B cell (primary cell): Measurements from ENCODE around the gene RASA1. TPM values are rescaled to one million over a fixed set of nuclear protein-coding genes. Genes with fewer than 3 reads are reported as not detected.

Experiments used
- ATAC-seq: fragments of 200-7000 bp; cut with Tn5 transposase; one replicate; pipeline ENCODE4 v1.10.0; 2021; ENCODE audit warnings: low read depth, mild to moderate bottlenecking, moderate number of reproducible peaks, moderate library complexity
- CTCF ChIA-PET: fragments of 350-600 bp; sonication (Branson Sonifier 250); formaldehyde crosslinking; loops from one replicate; lab custom pipeline; 2021; ENCODE audit warnings: antibody characterized with exemption, inconsistent platforms; lab: Charles Lee
- POLR2A ChIA-PET: fragments of 350-600 bp; sonication (Branson Sonifier 250); formaldehyde crosslinking; loops from one replicate; lab custom pipeline; 2021; ENCODE audit warnings: antibody characterized with exemption; lab: Charles Lee
- DNase-seq: peaks from one replicate; pipeline ENCODE4 v3.0.0; 2013
- H2AFZ ChIP-seq: 2 replicates; pipeline ENCODE4 v1.6.1; 2012; ENCODE audit warnings: mild to moderate bottlenecking, low read depth, low read length; ENCODE audit not compliant: insufficient read depth, poor library complexity, severe bottlenecking
- H3K27ac ChIP-seq, 2 donors: 1 replicate in 1 of 2; 2 replicates in 1 of 2; pipeline ENCODE4 v1.5.1; 2012 to 2013; ENCODE audit warnings: low read length in 2 of 2, mild to moderate bottlenecking in 2 of 2, moderate library complexity in 1 of 2
- H3K27me3 ChIP-seq, 4 experiments: fragments of 200-600 bp in 1 of 4; sonication (generic) in 1 of 4; replicated peaks in 1 of 4; 1 replicate in 2 of 4; 2 replicates in 2 of 4; pipeline versions ENCODE4 v1.6.1 to v1.7.0; 2013 to 2016; ENCODE audit warnings: low read length in 3 of 4, mild to moderate bottlenecking in 2 of 4, mixed read lengths in 1 of 4, moderate library complexity in 1 of 4; ENCODE audit not compliant: insufficient read depth in 4 of 4, control insufficient read depth in 3 of 4; ENCODE audit errors: control extremely low read depth in 1 of 4
- H3K36me3 ChIP-seq, 2 experiments: replicated peaks in 1 of 2; 1 replicate in 1 of 2; 2 replicates in 1 of 2; pipeline versions ENCODE4 v1.6.1 to v1.7.1; 2013; ENCODE audit warnings: low read length in 1 of 2; ENCODE audit not compliant: insufficient read depth in 2 of 2, control insufficient read depth in 1 of 2; ENCODE audit errors: control extremely low read depth in 1 of 2, extremely low read depth in 1 of 2
- H3K4me1 ChIP-seq, 2 donors: fragments of 200-600 bp in 1 of 2; sonication (generic) in 1 of 2; 1 replicate in 1 of 2; 2 replicates in 1 of 2; pipeline versions ENCODE4 v1.5.1 to v1.6.1; 2013 to 2017; ENCODE audit warnings: low read length in 2 of 2; ENCODE audit not compliant: control insufficient read depth in 2 of 2, insufficient read depth in 2 of 2
- H3K4me2 ChIP-seq: replicated peaks from 2 replicates; pipeline ENCODE3; 2012; ENCODE audit warnings: mild to moderate bottlenecking, low read depth, low read length; ENCODE audit not compliant: poor library complexity, severe bottlenecking
- H3K4me3 ChIP-seq, 5 experiments: fragments of 200-600 bp in 1 of 5; sonication (generic) in 1 of 5; 1 replicate in 3 of 5; 2 replicates in 2 of 5; pipeline versions ENCODE4 v1.5.1 to v1.7.0; 2011 to 2016; ENCODE audit warnings: low read length in 4 of 5, mild to moderate bottlenecking in 4 of 5, low read depth in 2 of 5, control low read depth in 1 of 5, moderate library complexity in 1 of 5; ENCODE audit not compliant: insufficient read depth in 1 of 5; ENCODE audit errors: control extremely low read depth in 1 of 5, extremely low read depth in 1 of 5
- H3K79me2 ChIP-seq: fragments of 200-600 bp; sonication (generic); one replicate; pipeline ENCODE4 v1.6.0; 2016; ENCODE audit warnings: low read length; ENCODE audit not compliant: control insufficient read depth, insufficient read depth
- H3K9ac ChIP-seq: fragments of 200-600 bp; sonication (generic); 2 replicates; pipeline ENCODE4 v1.6.1; 2017; ENCODE audit warnings: mild to moderate bottlenecking, low read length, moderate library complexity
- H3K9me3 ChIP-seq, 3 donors: one replicate each; pipeline versions ENCODE4 v1.6.1 to v1.7.1; 2013; ENCODE audit warnings: low read length in 2 of 3; ENCODE audit not compliant: control insufficient read depth in 2 of 3, insufficient read depth in 1 of 3; ENCODE audit errors: control extremely low read depth in 1 of 3
- H4K20me1 ChIP-seq: 2 replicates; pipeline ENCODE4 v1.6.0; 2012; ENCODE audit warnings: mild to moderate bottlenecking, low read length; ENCODE audit not compliant: insufficient read depth, control insufficient read depth, poor library complexity, severe bottlenecking
- H3K27ac Mint-ChIP-seq: one replicate; pipeline ENCODE4 v1.8.0; 2021; ENCODE audit warnings: mixed read lengths
- H3K27me3 Mint-ChIP-seq: one replicate; pipeline ENCODE4 v1.8.0; 2021; ENCODE audit warnings: mixed read lengths
- H3K4me1 Mint-ChIP-seq: one replicate; pipeline ENCODE4 v1.8.0; 2021; ENCODE audit warnings: mixed read lengths
- H3K4me3 Mint-ChIP-seq: one replicate; pipeline ENCODE4 v1.8.0; 2021; ENCODE audit warnings: mixed read lengths
- H3K9me3 Mint-ChIP-seq: one replicate; pipeline ENCODE4 v1.8.0; 2022; ENCODE audit warnings: mixed read lengths; ENCODE audit not compliant: insufficient read depth
- CTCF ChIP-seq: fragments of 200-600 bp; IDR thresholded peaks from one replicate; pipeline ENCODE4 v1.8.0; 2022; ENCODE audit warnings: antibody characterized with exemption, mild to moderate bottlenecking
- EZH2 ChIP-seq: IDR thresholded peaks from 2 replicates; pipeline ENCODE4 v1.6.1; 2012; ENCODE audit warnings: borderline replicate concordance, low read depth, mild to moderate bottlenecking, moderate library complexity, low read length; ENCODE audit not compliant: insufficient read depth, poor library complexity, severe bottlenecking
- WGBS: methylation state at CpG from one replicate; pipeline ENCODE4 v1.1.5; 2013; ENCODE audit warnings: missing lambda C conversion rate; ENCODE audit not compliant: insufficient coverage; 5-methylcytosine and 5-hydroxymethylcytosine counted together
- intact Hi-C: fragments of 100-400 bp; cut with micrococcal nuclease; formaldehyde crosslinking; loops from one replicate; pipeline ENCODE4 v1.10.0; 2022
- polyA plus RNA-seq: library from polyadenylated mRNA; depleted of rRNA; stranded (reverse); fragments of >200 nt; gene quantifications from 2 replicates; pipeline ENCODE4 v1.2.3, GENCODE V29; 2012
- total RNA-seq, 2 donors: library from RNA; stranded (reverse); fragments of 120-200 nt in 1 of 2; gene quantifications; 1 replicate in 1 of 2; 2 replicates in 1 of 2; pipeline versions ENCODE4 v1.2.3 to v1.2.4, GENCODE V29; 2013 to 2022

The RASA1 gene
- total and polyA plus RNA-seq, 2 donors (not counting 1 experiment from before 2014, with no cell fraction given): 18.9 to 32.2 TPM

- POLR2A ChIA-PET: no interaction called here
- H3K27ac ChIP-seq: no peak overlapping the region
- Mint-ChIP-seq H3K27me3 (no peaks in the 10 kb centered on the region), H3K4me3 (no peak overlapping the region), H3K9me3 (no peaks in the 10 kb centered on the region), H3K27ac (no peak overlapping the region), H3K4me1 (peaks cover 3% of the 10 kb centered on the region)
- CTCF ChIA-PET: no interaction called here
- H3K79me2 ChIP-seq: no peaks in the 10 kb centered on the region
- H3K9ac ChIP-seq: no peak overlapping the region
- no peaks in the 10 kb centered on the region for H3K4me1 ChIP-seq
- DNase-seq: no peak
- H3K4me2 ChIP-seq: no peak overlapping the region
- no peaks in the 10 kb centered on the region for H3K9me3 ChIP-seq
- H3K27me3 ChIP-seq: no peaks in the 10 kb centered on the region
- WGBS: 100% methylated on average over 1 of the region's 2 CpGs
- no peaks in the 10 kb centered on the region for H3K36me3 ChIP-seq
- no peak overlapping the region for H2AFZ ChIP-seq
- H3K4me3 ChIP-seq: no peak overlapping the region
- TF ChIP-seq EZH2 (no peak), CTCF (no peak)
- no peak for ATAC-seq
- H4K20me1 ChIP-seq: no peaks in the 10 kb centered on the region
- intact Hi-C loops: no loop called here
These were observed 26.1 kb upstream of the RASA1 start for GRCh38 chr5:87241555-87241954.

- Mint-ChIP-seq H3K27ac (no peak overlapping the region), H3K4me1 (peaks cover 3% of the 10 kb centered on the region), H3K9me3 (no peaks in the 10 kb centered on the region), H3K27me3 (no peaks in the 10 kb centered on the region), H3K4me3 (no peak overlapping the region)
- TF ChIP-seq CTCF (no peak), EZH2 (no peak)
- ChIA-PET CTCF (no interaction called here), POLR2A (no interaction called here)
- H3K4me1 ChIP-seq: no peaks in the 10 kb centered on the region
- H3K27ac ChIP-seq: no peak overlapping the region
- H3K27me3 ChIP-seq: no peaks in the 10 kb centered on the region
- no peak overlapping the region for H3K4me3 ChIP-seq
- no peak for ATAC-seq
- intact Hi-C loops: no loop called here
- no peak overlapping the region for H3K9ac ChIP-seq
- no peak overlapping the region for H3K4me2 ChIP-seq
- no peaks in the 10 kb centered on the region for H3K36me3 ChIP-seq
- H4K20me1 ChIP-seq: no peaks in the 10 kb centered on the region
- no peak for DNase-seq
- WGBS: 100% methylated on average over 1 of the region's 1 CpG
- H3K9me3 ChIP-seq: no peaks in the 10 kb centered on the region
- H3K79me2 ChIP-seq: no peaks in the 10 kb centered on the region
- H2AFZ ChIP-seq: no peak overlapping the region
These were observed 25.4 kb upstream of the RASA1 start for GRCh38 chr5:87242242-87242641.
